SU-DHL-6 (cell line): ENCODE data around the gene HFM1.
"Not testable (repeated sequence)": the region's sequence is repeated elsewhere in the genome, so short reads cannot be mapped to it uniquely, and the experiment has no call there.

Experiments used
- H2AFZ ChIP-seq: fragments of 200-600 bp; sonication (generic); 2 replicates; pipeline ENCODE4 v1.6.1; 2014; ENCODE audit warnings: low read depth, mild to moderate bottlenecking, moderate library complexity, mixed read lengths, antibody characterized with exemption, low read length; ENCODE audit not compliant: severe bottlenecking
- H3F3A ChIP-seq: fragments of 200-600 bp; shearing (Covaris generic); 2 replicates; pipeline ENCODE4 v1.6.0; 2016; ENCODE audit warnings: antibody characterized with exemption, mild to moderate bottlenecking; ENCODE audit not compliant: insufficient read depth
- H3K27ac ChIP-seq: fragments of 200-600 bp; sonication (generic); 2 replicates; pipeline ENCODE4 v1.5.1; 2016; ENCODE audit warnings: low read depth, mild to moderate bottlenecking, low read length, moderate library complexity, mixed read lengths
- H3K27me3 ChIP-seq: fragments of 200-600 bp; sonication (generic), shearing (Covaris generic); 2 replicates; pipeline ENCODE4 v1.6.0; 2014; ENCODE audit warnings: mild to moderate bottlenecking, low read length
- H3K36me3 ChIP-seq: fragments of 200-600 bp; sonication (generic); 2 replicates; pipeline ENCODE4 v1.6.1; 2014; ENCODE audit warnings: mild to moderate bottlenecking, low read length, mixed read lengths
- H3K4me2 ChIP-seq: fragments of 300-600, 200-600 bp; shearing (Covaris generic), sonication (generic); 2 replicates; pipeline ENCODE4 v1.6.0; 2014; ENCODE audit warnings: low read length, low read depth, mild to moderate bottlenecking; ENCODE audit not compliant: poor library complexity, severe bottlenecking
- H3K4me3 ChIP-seq: fragments of 200-600 bp; sonication (generic); 2 replicates; pipeline ENCODE4 v1.5.1; 2014; ENCODE audit warnings: antibody characterized with exemption, low read length, mild to moderate bottlenecking, mixed read lengths; ENCODE audit not compliant: insufficient read depth, poor library complexity, severe bottlenecking
- H3K79me2 ChIP-seq: fragments of 200-600 bp; sonication (generic); 2 replicates; pipeline ENCODE4 v1.6.1; 2014; ENCODE audit warnings: mild to moderate bottlenecking, low read length, moderate library complexity; ENCODE audit not compliant: insufficient read depth
- H3K9ac ChIP-seq: fragments of 200-600 bp; sonication (generic); 2 replicates; pipeline ENCODE4 v1.7.0; 2014; ENCODE audit warnings: mild to moderate bottlenecking, low read length
- H3K9me2 ChIP-seq: fragments of 200-600 bp; sonication (generic); replicated peaks from 2 replicates; pipeline ENCODE4 v1.6.1; 2014; ENCODE audit warnings: low read length; ENCODE audit not compliant: insufficient read depth
- H3K9me3 ChIP-seq: fragments of 200-600 bp; sonication (generic); 2 replicates; pipeline ENCODE4 v1.6.1; 2014; ENCODE audit warnings: low read length, mixed read lengths; ENCODE audit not compliant: insufficient read depth
- H4K20me1 ChIP-seq: fragments of 200-600 bp; sonication (generic); 2 replicates; pipeline ENCODE4 v1.6.1; 2014; ENCODE audit warnings: low read depth, mild to moderate bottlenecking, antibody characterized with exemption, low read length, moderate library complexity, mixed read lengths
- EZH2phosphoT487 ChIP-seq: fragments of 200-600 bp; sonication (generic), shearing (Covaris generic); conservative IDR thresholded peaks from 2 replicates; pipeline ENCODE4 v1.6.1; 2018; ENCODE audit warnings: mild to moderate bottlenecking, antibody characterized with exemption, low read length, moderate library complexity, mixed read lengths
- TF ChIP-seq, protein P1 (sequence below): fragments of 200-600 bp; sonication (generic); IDR thresholded peaks from one replicate; pipeline ENCODE4 v1.5.1; 2017; ENCODE audit warnings: antibody characterized with exemption, mild to moderate bottlenecking, low read length, moderate library complexity; ENCODE audit not compliant: insufficient read depth, poor library complexity, severe bottlenecking

Gene HFM1, protein sequence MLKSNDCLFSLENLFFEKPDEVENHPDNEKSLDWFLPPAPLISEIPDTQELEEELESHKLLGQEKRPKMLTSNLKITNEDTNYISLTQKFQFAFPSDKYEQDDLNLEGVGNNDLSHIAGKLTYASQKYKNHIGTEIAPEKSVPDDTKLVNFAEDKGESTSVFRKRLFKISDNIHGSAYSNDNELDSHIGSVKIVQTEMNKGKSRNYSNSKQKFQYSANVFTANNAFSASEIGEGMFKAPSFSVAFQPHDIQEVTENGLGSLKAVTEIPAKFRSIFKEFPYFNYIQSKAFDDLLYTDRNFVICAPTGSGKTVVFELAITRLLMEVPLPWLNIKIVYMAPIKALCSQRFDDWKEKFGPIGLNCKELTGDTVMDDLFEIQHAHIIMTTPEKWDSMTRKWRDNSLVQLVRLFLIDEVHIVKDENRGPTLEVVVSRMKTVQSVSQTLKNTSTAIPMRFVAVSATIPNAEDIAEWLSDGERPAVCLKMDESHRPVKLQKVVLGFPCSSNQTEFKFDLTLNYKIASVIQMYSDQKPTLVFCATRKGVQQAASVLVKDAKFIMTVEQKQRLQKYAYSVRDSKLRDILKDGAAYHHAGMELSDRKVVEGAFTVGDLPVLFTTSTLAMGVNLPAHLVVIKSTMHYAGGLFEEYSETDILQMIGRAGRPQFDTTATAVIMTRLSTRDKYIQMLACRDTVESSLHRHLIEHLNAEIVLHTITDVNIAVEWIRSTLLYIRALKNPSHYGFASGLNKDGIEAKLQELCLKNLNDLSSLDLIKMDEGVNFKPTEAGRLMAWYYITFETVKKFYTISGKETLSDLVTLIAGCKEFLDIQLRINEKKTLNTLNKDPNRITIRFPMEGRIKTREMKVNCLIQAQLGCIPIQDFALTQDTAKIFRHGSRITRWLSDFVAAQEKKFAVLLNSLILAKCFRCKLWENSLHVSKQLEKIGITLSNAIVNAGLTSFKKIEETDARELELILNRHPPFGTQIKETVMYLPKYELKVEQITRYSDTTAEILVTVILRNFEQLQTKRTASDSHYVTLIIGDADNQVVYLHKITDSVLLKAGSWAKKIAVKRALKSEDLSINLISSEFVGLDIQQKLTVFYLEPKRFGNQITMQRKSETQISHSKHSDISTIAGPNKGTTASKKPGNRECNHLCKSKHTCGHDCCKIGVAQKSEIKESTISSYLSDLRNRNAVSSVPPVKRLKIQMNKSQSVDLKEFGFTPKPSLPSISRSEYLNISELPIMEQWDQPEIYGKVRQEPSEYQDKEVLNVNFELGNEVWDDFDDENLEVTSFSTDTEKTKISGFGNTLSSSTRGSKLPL (N-terminal part only)

DNA sequence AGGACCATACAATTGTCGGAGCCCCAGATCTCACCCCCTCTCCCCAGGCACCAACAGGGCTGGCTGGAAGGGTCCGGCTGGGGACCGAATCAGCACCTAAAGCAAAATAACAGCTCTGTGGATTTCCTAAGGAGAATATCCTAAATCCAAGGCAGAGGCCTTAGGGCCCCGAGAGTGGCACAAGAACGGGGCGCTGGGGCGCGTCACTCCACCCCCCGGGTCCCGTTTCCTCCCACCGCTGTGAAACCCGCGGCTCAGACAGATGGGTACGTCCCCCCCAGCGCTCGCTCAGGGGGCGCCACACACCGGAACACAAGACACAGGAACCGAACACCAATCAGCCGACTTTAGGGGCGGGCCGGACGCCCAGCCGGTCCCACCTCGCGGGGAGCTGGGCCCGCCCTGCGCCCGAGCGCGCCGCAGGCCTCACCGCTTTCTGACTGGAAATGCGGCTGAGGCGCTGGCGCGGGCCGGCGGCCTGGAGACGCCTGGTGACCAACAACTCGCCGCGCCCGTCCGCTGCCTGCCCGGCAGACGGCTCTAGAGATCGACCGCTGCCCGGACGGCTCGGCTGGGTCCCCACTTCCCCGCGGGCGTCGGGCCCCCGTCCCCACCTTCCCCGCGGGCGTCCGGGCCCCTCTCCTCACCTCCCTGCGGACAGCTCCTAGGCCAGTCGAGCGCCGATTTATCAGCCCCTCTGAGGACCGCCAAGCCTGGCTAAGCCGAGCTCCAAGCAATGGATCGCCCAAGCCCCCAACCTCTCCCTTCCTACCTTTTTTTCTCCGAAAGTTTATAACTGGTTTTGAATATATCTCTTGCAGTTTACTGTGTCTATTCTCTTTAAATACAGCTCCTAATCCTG is at the start of gene HFM1:
Gene HFM1 (minus strand): TSS at position 687 of the 862 bp plus-strand sequence. CDS start 3,755 bp downstream, outside the sequence.
- H3K79me2 ChIP-seq, result no peaks in the 10 kb centered on the region
- H3K9me3 ChIP-seq, result no peaks in the 10 kb centered on the region
- TF ChIP-seq, protein P1, sequence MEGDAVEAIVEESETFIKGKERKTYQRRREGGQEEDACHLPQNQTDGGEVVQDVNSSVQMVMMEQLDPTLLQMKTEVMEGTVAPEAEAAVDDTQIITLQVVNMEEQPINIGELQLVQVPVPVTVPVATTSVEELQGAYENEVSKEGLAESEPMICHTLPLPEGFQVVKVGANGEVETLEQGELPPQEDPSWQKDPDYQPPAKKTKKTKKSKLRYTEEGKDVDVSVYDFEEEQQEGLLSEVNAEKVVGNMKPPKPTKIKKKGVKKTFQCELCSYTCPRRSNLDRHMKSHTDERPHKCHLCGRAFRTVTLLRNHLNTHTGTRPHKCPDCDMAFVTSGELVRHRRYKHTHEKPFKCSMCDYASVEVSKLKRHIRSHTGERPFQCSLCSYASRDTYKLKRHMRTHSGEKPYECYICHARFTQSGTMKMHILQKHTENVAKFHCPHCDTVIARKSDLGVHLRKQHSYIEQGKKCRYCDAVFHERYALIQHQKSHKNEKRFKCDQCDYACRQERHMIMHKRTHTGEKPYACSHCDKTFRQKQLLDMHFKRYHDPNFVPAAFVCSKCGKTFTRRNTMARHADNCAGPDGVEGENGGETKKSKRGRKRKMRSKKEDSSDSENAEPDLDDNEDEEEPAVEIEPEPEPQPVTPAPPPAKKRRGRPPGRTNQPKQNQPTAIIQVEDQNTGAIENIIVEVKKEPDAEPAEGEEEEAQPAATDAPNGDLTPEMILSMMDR, result no peak
- no peak for TF ChIP-seq EZH2phosphoT487
- peak within 1 kb of the TSS; percentile 32; the same call in 1 of the 2 replicates for H3K9ac ChIP-seq
- no peaks in the 10 kb centered on the region for H4K20me1 ChIP-seq
- no peaks in the 10 kb centered on the region for H3K36me3 ChIP-seq
- no peaks in the 10 kb centered on the region for H3K9me2 ChIP-seq
- no peaks in the 10 kb centered on the region for H3K27me3 ChIP-seq
- H3K4me3 ChIP-seq, result peak within 1 kb of the TSS; percentile 43
- H3K27ac ChIP-seq, result no peak within 1 kb of the TSS
- no peaks in the 10 kb centered on the region for H3F3A ChIP-seq
- H2AFZ ChIP-seq, result peak within 1 kb of the TSS; percentile 60
- H3K4me2 ChIP-seq, result peak within 1 kb of the TSS; percentile 50

DNA sequence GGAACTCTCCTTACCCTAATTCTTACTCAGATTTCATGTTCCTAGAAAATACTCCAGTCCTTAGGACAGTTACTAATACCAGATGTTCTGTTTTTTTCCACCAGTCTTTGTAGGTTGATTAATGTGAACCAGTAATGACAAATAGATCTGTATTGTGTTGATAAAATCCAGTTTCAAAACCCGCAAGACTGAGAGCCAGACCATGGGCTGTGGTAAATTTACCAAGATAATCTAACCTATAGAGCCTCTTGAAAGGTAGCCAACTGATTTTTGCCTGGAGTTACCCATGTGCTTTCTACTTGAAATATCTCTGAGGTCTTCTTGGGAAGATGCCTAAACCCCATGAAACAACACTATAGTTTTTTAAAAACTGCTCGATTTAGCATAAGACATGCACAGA is 49.5 kb upstream of the HFM1 start:
- H3F3A ChIP-seq, result no peaks in the 10 kb centered on the region
- no peak overlapping the region for H3K4me2 ChIP-seq
- H3K36me3 ChIP-seq, result no peaks in the 10 kb centered on the region
- no peaks in the 10 kb centered on the region for H3K9me2 ChIP-seq
- no peak overlapping the region for H3K4me3 ChIP-seq
- no peaks in the 10 kb centered on the region for H3K9me3 ChIP-seq
- no peaks in the 10 kb centered on the region for H3K79me2 ChIP-seq
- no peak overlapping the region for H2AFZ ChIP-seq
- no peak for TF ChIP-seq EZH2phosphoT487
- TF ChIP-seq, protein P1, result no peak
- no peaks in the 10 kb centered on the region for H4K20me1 ChIP-seq
- no peak overlapping the region for H3K27ac ChIP-seq
- H3K27me3 ChIP-seq, result no peaks in the 10 kb centered on the region
- H3K9ac ChIP-seq, result no peak overlapping the region

DNA sequence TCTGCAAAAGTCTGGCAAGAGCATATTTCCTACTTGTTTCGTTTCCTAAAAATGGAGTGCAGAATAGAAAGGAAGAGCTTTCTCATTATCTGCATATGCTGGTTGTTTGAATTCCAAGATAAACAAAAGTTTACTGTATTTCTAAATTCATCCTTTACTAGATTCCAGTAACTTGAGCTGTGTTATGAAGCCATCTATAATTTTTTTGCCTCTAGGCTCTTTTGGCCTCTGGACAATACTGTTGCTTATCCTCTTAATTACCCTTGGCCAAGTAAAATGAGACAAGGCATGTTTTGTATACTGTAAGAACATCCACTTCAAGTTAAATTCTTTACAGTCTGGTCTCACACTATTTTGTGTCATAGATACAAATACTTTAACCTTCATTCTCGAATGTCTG is 45.6 kb upstream of the HFM1 start:
- Histone ChIP-seq H3F3A (no peaks in the 10 kb centered on the region), H3K27me3 (no peaks in the 10 kb centered on the region), H3K4me2 (no peak overlapping the region), H3K36me3 (no peaks in the 10 kb centered on the region), H2AFZ (no peak overlapping the region), H3K9ac (no peak overlapping the region), H3K4me3 (no peak overlapping the region), H3K9me2 (no peaks in the 10 kb centered on the region), H3K27ac (no peak overlapping the region), H3K79me2 (no peaks in the 10 kb centered on the region), H3K9me3 (no peaks in the 10 kb centered on the region), H4K20me1 (no peaks in the 10 kb centered on the region)
- TF ChIP-seq, protein P1, result no peak
- TF ChIP-seq EZH2phosphoT487, result no peak

DNA sequence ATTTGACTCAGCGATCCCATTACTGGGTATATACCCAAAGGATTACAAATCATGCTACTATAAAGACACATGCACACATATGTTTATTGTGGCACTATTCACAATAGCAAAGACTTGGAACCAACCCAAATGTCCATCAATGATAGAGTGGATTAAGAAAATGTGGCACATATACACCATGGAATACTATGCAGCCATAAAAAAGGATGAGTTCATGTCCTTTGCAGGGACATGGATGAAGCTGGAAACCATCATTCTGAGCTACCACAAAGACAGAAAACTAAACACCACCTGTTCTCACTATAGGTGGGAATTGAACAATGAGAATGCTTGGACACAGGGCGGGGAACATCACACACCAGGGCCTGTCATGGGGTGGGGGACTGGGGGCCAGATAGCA is 43.1 kb upstream of the HFM1 start:
- not testable (repeated sequence) for H3K9me3 ChIP-seq, H3F3A ChIP-seq, H3K4me3 ChIP-seq, H3K4me2 ChIP-seq, H3K36me3 ChIP-seq, H3K79me2 ChIP-seq, H3K27me3 ChIP-seq, H4K20me1 ChIP-seq, H3K9ac ChIP-seq, H3K27ac ChIP-seq, H3K9me2 ChIP-seq, H2AFZ ChIP-seq
